Measurements from ENCODE around the gene TSPO. TPM values are rescaled to one million over a fixed set of nuclear protein-coding genes. Genes with fewer than 3 reads are reported as not detected.
"Not testable (repeated sequence)": the region's sequence is repeated elsewhere in the genome, so short reads cannot be mapped to it uniquely, and the experiment has no call there.

TSPO gene
- total and polyA plus RNA-seq, 8 donors: 198 to 489 (median 380) TPM

DNA sequence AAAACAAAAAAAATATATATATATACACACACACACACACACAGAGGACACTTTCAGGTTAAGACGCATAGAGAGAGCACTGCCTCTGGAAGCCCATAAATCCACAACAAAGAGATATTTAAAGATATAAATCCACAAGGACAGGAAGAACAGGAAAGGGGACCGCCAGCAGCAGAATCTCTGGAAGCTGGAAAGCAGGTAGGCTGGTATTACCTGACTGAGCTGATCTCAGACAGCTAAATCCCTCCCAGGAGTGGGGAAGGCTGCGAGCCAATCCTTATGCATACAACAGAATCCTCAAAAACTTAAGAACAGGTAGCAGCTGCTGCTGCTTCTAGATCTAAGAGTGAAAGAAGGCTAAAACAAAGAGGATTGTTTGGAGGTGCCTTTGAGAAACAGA, 6.4 kb upstream of the TSPO start:
- Histone ChIP-seq H3K4me1 (peaks cover 18 to 43% (median 25%) of the 10 kb centered on the region in 4 donors), H3K27me3 (no peaks in the 10 kb centered on the region), H3K9me3 (no peaks in the 10 kb centered on the region), H3K4me3 (no peak overlapping the region), H3K27ac (no peak overlapping the region), H3K36me3 (peaks cover 6 to 13% (median 12%) of the 10 kb centered on the region in 4 donors)
- no peak for TF ChIP-seq EP300 (IDR thresholded peaks at IDR 0.05)
- TF ChIP-seq, protein P1, sequence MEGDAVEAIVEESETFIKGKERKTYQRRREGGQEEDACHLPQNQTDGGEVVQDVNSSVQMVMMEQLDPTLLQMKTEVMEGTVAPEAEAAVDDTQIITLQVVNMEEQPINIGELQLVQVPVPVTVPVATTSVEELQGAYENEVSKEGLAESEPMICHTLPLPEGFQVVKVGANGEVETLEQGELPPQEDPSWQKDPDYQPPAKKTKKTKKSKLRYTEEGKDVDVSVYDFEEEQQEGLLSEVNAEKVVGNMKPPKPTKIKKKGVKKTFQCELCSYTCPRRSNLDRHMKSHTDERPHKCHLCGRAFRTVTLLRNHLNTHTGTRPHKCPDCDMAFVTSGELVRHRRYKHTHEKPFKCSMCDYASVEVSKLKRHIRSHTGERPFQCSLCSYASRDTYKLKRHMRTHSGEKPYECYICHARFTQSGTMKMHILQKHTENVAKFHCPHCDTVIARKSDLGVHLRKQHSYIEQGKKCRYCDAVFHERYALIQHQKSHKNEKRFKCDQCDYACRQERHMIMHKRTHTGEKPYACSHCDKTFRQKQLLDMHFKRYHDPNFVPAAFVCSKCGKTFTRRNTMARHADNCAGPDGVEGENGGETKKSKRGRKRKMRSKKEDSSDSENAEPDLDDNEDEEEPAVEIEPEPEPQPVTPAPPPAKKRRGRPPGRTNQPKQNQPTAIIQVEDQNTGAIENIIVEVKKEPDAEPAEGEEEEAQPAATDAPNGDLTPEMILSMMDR (IDR thresholded peaks at IDR 0.05): no peak
- TF ChIP-seq POLR2A (IDR thresholded peaks at IDR 0.05): no peak
- TF ChIP-seq POLR2AphosphoS5 (IDR thresholded peaks at IDR 0.05): no peak
- intact Hi-C loops (cut with DNase I; ENCODE audit: low total_unique reads): no loop called here
- DNase-seq: no peak
- WGBS, 5 donors: 46 to 69% (median 62%) methylated on average over 3 of the region's 3 CpGs

DNA sequence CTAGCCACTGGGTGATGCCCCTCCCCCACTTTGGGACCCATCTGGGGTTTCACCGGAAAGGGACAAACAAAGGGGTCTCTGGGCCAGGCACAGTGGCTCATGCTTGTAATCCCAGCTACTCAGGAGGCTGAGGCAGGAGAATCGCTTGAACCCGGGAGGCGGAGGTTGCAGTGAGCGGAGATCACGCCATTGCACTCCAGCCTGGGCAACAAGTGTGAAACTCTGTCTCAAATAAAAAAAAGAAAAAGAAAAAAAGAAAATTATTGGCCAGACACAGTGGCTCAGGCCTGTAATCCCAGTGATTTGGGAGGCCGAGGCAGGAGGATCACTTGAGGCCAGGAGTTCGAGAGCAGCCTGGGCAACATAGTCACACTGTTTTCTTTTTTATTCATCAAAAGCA, 6.0 kb upstream of the TSPO start:
- H3K9me3 ChIP-seq; DNase-seq; H3K27me3 ChIP-seq; H3K4me3 ChIP-seq; H3K36me3 ChIP-seq; intact Hi-C loops (cut with DNase I; ENCODE audit: low total_unique reads): not testable (repeated sequence)
- 90 to 91% (median 90%) methylated on average over 8 of the region's 8 CpGs for WGBS, 5 donors
- Histone ChIP-seq H3K27ac (peak overlapping the region in 1 of 5 donors; percentile 3), H3K4me1 (peaks cover 18 to 41% (median 25%) of the 10 kb centered on the region in 4 donors)

DNA sequence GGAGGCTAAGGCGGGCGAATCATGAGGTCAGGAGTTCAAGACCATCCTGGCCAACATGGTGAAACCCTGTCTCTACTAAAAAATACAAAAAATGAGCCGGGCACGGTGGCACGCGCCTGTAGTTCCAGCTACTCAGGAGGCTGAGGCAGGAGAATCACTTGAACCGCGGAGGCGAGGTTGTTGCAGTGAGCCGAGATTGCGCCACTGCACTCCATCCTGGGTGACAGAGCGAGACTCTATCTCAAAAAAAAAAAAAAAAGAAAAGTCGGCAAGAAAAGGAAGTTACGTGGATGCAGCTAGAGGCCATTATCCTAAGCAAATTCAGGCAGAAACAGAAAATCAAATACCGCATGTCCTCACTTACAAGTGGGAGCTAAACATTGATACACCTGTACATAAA, 5.0 kb upstream of the TSPO start:
- DNase-seq; intact Hi-C loops (cut with DNase I; ENCODE audit: low total_unique reads); H3K36me3 ChIP-seq; H3K4me3 ChIP-seq; H3K27me3 ChIP-seq; H3K9me3 ChIP-seq: not testable (repeated sequence)
- whole genome bisulfite sequencing, 5 donors: 87 to 90% (median 88%) methylated on average over 15 of the region's 15 CpGs
- H3K4me1 ChIP-seq: peaks cover 21 to 40% (median 25%) of the 10 kb centered on the region in 4 donors
- H3K27ac ChIP-seq: peak overlapping the region in 2 of 5 donors; percentile 69 to 74

DNA sequence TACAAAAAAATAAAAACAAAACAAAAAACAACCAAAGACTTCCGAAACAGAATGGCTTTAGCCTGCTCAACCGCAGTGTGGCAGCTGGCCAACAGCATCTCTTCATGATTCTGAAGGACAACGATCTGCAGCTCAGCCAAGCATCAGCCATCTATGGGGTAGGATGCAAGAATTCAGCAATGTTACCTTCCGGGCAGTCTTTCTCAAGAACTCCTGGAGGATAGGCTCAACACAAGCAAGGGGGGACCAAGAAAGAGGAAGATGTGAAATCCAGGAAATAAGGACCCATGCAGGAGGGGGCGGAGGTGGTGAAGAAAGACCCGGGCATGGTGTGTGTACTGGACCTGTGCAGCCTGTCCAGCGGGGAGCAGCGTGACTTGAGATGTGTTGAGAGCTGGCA, 3.5 kb upstream of the TSPO start:
- no peak overlapping the region for H3K4me3 ChIP-seq
- no peak for DNase-seq
- no peaks in the 10 kb centered on the region for H3K9me3 ChIP-seq
- TF ChIP-seq POLR2AphosphoS5 (IDR thresholded peaks at IDR 0.05): no peak
- H3K4me1 ChIP-seq: peaks cover 14 to 37% (median 23%) of the 10 kb centered on the region in 4 donors
- H3K27ac ChIP-seq: peak overlapping the region in 2 of 5 donors; percentile 41 to 74
- H3K36me3 ChIP-seq: no peaks in the 10 kb centered on the region
- H3K27me3 ChIP-seq: no peaks in the 10 kb centered on the region
- intact Hi-C loops (cut with DNase I; ENCODE audit: low total_unique reads): no loop called here
- 55 to 71% (median 64%) methylated on average over 8 of the region's 8 CpGs for WGBS, 5 donors

DNA sequence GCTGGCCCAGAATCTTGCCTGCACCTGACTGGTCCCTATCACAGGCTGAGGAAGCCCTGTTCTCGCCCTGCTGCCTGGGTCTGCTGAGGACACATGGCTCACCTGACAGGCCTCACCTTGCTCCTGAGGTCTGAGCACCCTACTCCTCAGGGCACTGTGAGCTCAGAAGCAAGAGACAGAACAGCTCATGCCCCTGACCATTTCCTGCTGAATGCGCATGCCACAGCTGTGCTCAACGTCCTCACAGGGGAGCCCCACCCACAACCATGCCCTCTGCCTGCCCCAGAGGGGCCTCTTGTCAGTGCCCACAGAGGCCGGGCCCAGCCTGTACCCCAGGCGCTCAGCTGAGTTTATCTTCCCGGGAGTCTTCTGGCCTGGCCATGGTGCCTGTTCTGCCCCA, 2.8 kb upstream of the TSPO start:
- Histone ChIP-seq H3K27me3 (no peaks in the 10 kb centered on the region), H3K4me1 (peaks cover 15 to 40% (median 26%) of the 10 kb centered on the region in 4 donors), H3K27ac (peak overlapping the region in 2 of 5 donors; percentile 41 to 74), H3K4me3 (no peak overlapping the region), H3K36me3 (no peaks in the 10 kb centered on the region), H3K9me3 (no peaks in the 10 kb centered on the region)
- TF ChIP-seq, protein P1 (IDR thresholded peaks at IDR 0.05): no peak
- TF ChIP-seq EP300 (IDR thresholded peaks at IDR 0.05) (no peak), POLR2AphosphoS5 (IDR thresholded peaks at IDR 0.05) (no peak), POLR2A (IDR thresholded peaks at IDR 0.05) (no peak)
- intact Hi-C loops (cut with DNase I; ENCODE audit: low total_unique reads): no loop called here
- DNase-seq: peak in 1 of 2 donors; percentile 49
- WGBS, 5 donors: 29 to 59% (median 36%) methylated on average over 5 to 6 of the region's 6 CpGs

DNA sequence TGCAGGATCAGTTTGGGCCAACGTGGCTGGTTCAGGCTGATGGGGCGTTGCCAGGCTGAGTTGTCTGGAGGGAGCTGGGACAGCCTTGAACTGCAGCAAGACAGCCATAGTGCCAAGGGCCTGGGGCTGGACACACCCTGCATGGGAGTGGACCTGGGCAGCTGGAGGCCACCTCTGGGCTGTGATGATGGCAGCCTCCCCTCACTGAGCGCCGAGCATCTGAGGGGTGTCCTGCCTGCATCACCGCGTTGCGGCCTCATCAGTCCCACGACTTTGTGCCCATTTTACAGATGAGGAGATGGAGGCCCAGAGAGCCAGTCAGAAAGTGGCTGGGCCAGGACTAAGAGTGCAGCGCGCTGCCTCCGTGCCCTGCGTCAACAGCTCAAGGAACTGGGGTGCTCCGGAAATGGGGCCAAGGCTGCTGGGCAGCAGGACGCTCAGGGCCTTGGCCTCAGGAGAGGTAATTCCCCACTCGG, 590 bp upstream of the TSPO start:
- H3K9me3 ChIP-seq: no peaks in the 10 kb centered on the region
- intact Hi-C loops (cut with DNase I; ENCODE audit: low total_unique reads): no loop called here
- TF ChIP-seq POLR2AphosphoS5 (IDR thresholded peaks at IDR 0.05) (no peak), POLR2A (IDR thresholded peaks at IDR 0.05) (no peak), EP300 (IDR thresholded peaks at IDR 0.05) (no peak)
- TF ChIP-seq, protein P1 (IDR thresholded peaks at IDR 0.05): no peak
- peaks cover 23 to 55% (median 46%) of the 10 kb centered on the region in 4 donors for H3K4me1 ChIP-seq
- peaks cover 0 to 10% (median 2%) of the 10 kb centered on the region in 4 donors for H3K36me3 ChIP-seq
- 75 to 80% (median 76%) methylated on average over 14 to 15 of the region's 15 CpGs for WGBS, 5 donors
- no peak for DNase-seq
- peak overlapping the region; percentile 82 to 95 (median 94) for H3K27ac ChIP-seq
- H3K4me3 ChIP-seq: peak overlapping the region; percentile 63 to 84 (median 72)
- H3K27me3 ChIP-seq: no peaks in the 10 kb centered on the region
